ENCODE data around the gene RASGRF2. TPM values are rescaled to one million over a fixed set of nuclear protein-coding genes. Genes with fewer than 3 reads are reported as not detected.

Gene RASGRF2
- total and polyA plus RNA-seq, 2 of the 13 experiments (the other 11 are each of a cell fraction or from before 2014, with no cell fraction given): 23.6 to 29.0 TPM

DNA sequence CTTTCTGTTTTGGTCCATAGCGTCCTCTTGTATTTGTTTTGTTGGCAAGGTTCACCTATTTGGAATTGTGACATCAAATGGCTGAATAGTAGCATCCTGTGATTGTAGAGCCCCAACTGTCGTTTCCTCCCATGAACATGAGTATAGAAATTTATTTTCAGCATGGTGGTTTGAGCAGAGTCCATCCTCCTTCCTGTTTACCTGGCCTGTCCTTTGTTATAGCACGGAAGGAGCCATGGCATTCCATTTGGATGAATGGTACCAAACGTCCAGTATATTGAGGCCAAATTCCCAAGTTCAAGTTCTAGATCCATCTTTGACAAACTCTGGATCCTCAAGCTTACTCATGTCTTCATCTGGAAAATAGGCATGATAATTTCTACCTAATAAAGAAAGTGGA, 16.8 kb downstream of the RASGRF2 start (continued):
- TF ChIP-seq ZBTB26 (CRISPR knock-in tag; IDR thresholded peaks at IDR 0.05; ENCODE audit: borderline replicate concordance) (peak; percentile 78; the same call in 1 of the 2 replicates), ZNF609 (CRISPR knock-in tag; IDR thresholded peaks at IDR 0.05; ENCODE audit: borderline replicate concordance) (peak; percentile 20; the same call in 1 of the 2 replicates), ZMYM2 (CRISPR knock-in tag; IDR thresholded peaks at IDR 0.05) (peak; percentile 61), RARA (CRISPR knock-in tag; IDR thresholded peaks at IDR 0.05) (peak; percentile 79), PCBP2 (optimal IDR thresholded peaks at IDR 0.05; ENCODE audit: low read depth, low read length, poor library complexity, severe bottlenecking) (no peak), NR2F6 (IDR thresholded peaks at IDR 0.05) (no peak), NR2F6 (CRISPR knock-in tag; IDR thresholded peaks at IDR 0.05) (peak; percentile 28; the same call in 1 of the 2 replicates), AKAP8 (CRISPR knock-in tag; IDR thresholded peaks at IDR 0.05) (no peak), SOX6 (IDR thresholded peaks at IDR 0.05) (no peak), SOX6 (CRISPR knock-in tag; IDR thresholded peaks at IDR 0.05) (peak; percentile 83), HOXA3 (CRISPR knock-in tag; IDR thresholded peaks at IDR 0.05) (no peak), FOXP1 (IDR thresholded peaks at IDR 0.05) (0 out of 2 replicates have a peak, but pooled peaks have one; percentile 31), FOXP1 (CRISPR knock-in tag; IDR thresholded peaks at IDR 0.05) (peak; percentile 92), IRF2 (CRISPR knock-in tag; IDR thresholded peaks at IDR 0.05) (peak; percentile 86), POGZ (CRISPR knock-in tag; IDR thresholded peaks at IDR 0.05) (peak; percentile 87), SNAPC5 (CRISPR knock-in tag; IDR thresholded peaks at IDR 0.05; ENCODE audit: borderline replicate concordance) (no peak), FLYWCH1 (CRISPR knock-in tag; IDR thresholded peaks at IDR 0.05) (0 out of 2 replicates have a peak, but pooled peaks have one; percentile 46), NCOA2 (CRISPR knock-in tag; IDR thresholded peaks at IDR 0.05) (peak; percentile 18; the same call in 1 of the 2 replicates), GABPA (IDR thresholded peaks at IDR 0.05; ENCODE audit: low read depth, low read length) (no peak), GABPA (CRISPR knock-in tag; IDR thresholded peaks at IDR 0.05; ENCODE audit: low read depth) (peak; percentile 65), HDAC2 (CRISPR knock-in tag; IDR thresholded peaks at IDR 0.05) (peak; percentile 40; the same call in 1 of the 2 replicates), TCF7 (IDR thresholded peaks at IDR 0.05; ENCODE audit: low read depth) (peak; percentile 11; the same call in 1 of the 2 replicates), ZNF773 (CRISPR knock-in tag; IDR thresholded peaks at IDR 0.05; ENCODE audit: borderline replicate concordance) (no peak), REL (CRISPR knock-in tag; conservative IDR thresholded peaks at IDR 0.05) (no peak), FOXA1 (IDR thresholded peaks at IDR 0.05) (no peak), FOXA1 (CRISPR knock-in tag; IDR thresholded peaks at IDR 0.05) (0 out of 2 replicates have a peak, but pooled peaks have one; percentile 24), KDM1A (CRISPR knock-in tag; IDR thresholded peaks at IDR 0.05) (peak; percentile 9; the same call in 1 of the 2 replicates), FOXO1 (CRISPR knock-in tag; IDR thresholded peaks at IDR 0.05) (peak; percentile 90; the same call in 1 of the 2 replicates), ARNT2 (CRISPR knock-in tag; IDR thresholded peaks at IDR 0.05; ENCODE audit: low read depth) (no peak)

Measured in HepG2 (cell line).